Inferior parietal cortex (tissue), 1 donor: ENCODE data around the gene AP4B1.
"Not testable (repeated sequence)": the region's sequence is repeated elsewhere in the genome, so short reads cannot be mapped to it uniquely, and the experiment has no call there.

Experiments used
- DNase-seq: peaks from one replicate; pipeline ENCODE4 v3.0.0-alpha.2; 2016; ENCODE audit errors: extremely low spot score

AP4B1 gene

DNA sequence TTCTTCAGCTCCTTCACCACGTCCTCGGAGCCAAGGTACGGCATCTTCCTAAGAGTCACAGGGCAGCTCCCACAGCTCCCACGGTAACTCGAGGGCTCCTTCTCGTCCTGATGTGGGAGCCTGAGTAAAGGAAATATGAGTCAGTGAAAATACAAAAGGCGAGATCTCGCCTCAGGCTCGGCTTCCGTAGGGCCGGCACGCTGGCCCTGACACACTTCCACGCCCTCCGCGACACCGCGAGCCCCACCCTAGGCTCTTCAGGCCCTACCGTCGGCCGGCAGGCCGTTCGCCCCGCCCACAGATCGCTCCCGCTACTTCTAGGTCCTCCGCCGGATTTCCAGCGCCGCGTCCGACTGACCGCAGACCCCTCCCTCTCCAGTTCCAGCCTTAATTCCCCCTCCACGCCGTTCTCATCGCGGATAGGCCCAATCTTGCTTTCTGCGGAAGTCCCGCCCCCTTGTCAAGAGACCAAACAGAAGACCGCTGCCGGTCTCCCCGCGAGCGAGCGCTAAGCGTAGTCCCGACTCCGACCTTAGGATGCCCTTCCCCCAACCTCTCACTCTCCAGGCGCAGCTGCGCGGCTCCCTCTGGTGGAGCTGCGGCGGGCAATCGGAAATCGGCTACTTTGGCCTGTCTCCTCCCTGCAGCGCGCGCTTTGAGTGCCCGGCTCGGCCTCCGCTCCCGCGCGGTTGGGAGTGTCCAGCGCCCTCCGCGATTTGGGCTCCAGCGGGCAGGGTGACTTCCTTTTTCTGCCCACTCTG, at the start of gene AP4B1, which contains the start of gene DCLRE1B:
TSS of gene AP4B1 (minus strand) at position 126 of the 761 bp plus-strand sequence. CDS start at position 44, 82 bp downstream.
TSS of gene DCLRE1B (plus strand) at position 653 of the 761 bp plus-strand sequence. CDS start 261 bp downstream, outside the sequence.
- peak; percentile 98 for DNase-seq

DNA sequence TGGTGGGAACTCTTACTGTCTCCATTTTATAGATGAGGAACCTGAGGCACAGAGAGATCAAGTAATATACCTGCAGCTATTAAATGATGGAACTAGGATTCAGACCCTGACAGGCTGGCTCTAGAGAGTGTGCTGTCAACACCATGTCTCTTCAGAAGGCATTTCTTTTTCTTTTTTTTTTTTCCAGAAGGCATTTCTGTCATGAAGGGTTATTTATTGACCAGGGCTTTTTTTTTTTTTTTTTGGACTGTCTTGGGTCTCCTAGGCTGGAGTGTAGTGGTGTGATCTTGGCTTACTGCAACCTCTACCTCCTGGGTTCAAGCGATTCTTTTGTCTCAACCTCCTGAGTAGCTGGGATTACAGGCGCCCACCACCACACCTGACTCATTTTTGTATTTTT, 47.1 kb upstream of the AP4B1 start:
- DNase-seq = no peak

DNA sequence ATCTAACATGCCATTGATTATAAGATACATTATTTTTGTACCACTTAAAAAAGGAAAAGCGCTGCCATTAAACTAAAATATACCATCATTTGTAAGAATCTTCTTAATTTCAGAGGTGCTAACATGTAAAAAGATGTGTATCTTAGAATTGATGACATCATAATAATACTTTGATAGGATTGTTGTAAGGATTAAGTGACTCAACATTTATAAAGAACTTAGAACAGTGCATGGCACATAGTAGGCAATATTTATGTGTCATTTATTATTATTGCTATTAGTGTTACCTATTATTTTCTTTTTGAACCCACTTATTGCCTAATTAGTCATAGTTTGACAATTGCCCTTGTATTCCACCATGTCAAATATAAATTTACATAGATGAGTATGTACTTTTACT, 46.3 kb upstream of the AP4B1 start:
- DNase-seq = no peak

GRCh38 chr1:113949007-113949406, 44.4 kb upstream of the AP4B1 start:
- DNase-seq = no peak

- DNase-seq = not testable (repeated sequence)
These were observed 43.6 kb upstream of the AP4B1 start for GRCh38 chr1:113948151-113948550.

DNA sequence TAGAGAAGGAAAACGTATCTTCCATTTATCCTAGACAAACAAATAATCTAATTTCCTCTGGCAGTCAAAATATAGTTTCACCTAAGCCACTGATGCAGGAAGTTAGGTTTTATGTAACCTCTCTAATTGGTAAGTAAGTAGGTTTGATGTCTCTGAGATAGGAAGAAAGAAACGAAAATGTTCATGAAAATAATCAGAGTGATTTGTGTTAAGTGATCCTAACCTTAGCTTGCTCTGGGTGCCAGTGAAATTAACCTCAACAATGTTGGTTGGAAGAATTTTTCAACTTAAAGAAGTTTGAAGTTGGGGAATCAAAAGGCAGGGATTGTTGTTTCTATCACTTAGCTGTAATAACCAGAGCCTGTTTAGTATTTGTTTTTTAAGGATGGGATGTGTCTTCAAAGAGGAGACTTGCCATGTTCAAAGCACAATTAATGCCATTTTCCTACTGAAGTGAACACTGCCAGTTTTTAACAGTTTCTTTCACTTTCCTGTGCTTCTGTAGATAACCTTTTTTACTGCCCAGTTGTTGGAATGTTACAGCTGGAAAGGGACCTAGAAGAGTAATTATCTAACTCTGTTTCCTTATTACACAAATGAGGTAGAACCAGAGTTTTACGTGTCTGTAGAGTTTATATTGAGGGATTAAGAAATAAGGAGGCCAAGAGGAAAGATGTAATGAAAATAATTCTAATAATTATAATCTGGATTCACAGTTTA, 42.9 kb upstream of the AP4B1 start:
- no peak for DNase-seq

DNA sequence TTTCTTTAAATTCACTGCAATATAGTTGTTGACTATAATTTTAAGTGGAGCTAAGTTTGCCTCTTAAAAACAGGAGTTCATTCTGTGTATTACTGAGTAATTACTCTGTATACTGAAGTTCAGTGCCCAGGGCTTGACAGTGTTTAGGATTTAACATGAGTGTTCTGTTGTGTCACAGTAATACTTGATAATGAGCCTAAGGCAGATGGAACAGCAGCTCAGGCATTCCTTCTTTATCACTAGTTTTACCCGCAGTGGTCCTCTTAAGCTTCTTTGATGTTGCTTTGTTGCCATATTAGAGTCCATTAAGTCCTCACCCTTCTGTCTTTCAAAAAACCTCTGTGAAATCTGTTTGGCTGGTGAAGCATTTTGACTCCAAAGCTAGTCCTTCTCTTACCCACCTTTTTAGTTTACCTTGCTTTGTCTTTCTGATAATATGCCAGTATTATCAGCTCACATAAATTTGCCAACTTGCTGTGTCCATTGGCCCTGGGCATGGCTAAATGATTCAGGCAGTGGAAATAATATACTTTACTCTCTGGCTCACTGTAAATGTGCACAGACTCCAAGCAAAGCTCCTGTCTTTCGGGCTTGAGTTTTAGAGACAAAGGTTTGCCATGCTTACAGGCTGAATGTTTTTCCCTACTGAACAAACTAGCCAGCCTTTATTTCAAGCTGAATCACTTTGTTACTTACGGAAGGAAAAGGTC, 42.2 kb upstream of the AP4B1 start:
- no peak for DNase-seq

- DNase-seq = no peak
These were observed 41.5 kb upstream of the AP4B1 start for GRCh38 chr1:113946112-113946511.

- no peak for DNase-seq
These were observed 40.7 kb upstream of the AP4B1 start for GRCh38 chr1:113945329-113945728.

DNA sequence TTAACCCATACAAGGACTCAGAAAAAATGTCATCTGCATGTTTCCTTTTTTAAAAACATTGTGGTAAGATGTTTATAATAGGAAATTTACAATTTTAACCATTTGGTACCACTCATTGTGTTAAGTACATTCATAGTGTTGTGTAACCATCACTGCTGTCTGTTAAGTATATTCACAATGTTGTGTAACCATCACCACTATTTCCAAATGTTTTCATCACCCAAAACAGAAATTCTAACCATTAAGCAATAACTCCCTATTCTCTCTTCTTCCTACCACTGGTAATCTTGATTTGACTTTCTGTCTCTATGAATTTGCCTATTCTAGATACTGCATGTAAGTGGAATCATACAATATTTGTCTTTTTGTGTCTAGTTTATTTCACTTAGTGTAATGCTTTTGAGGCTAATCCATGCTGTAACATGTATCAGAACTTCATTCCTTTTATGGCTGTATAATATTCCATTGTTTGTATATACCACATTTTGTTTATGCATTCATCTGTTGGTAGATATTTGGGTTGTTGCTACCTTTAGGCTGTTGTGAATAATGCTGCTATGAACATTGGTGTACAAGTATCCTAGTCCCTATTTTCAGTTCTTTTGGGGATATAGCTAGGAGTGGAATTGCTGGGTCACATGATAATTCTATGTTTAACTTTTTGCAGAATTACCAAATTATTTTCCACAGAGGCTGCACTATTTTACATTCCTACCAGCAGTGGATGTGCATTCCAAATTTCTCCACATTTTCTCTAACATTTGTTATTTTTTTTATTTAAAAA, 38.6 kb upstream of the AP4B1 start:
- no peak for DNase-seq

DNA sequence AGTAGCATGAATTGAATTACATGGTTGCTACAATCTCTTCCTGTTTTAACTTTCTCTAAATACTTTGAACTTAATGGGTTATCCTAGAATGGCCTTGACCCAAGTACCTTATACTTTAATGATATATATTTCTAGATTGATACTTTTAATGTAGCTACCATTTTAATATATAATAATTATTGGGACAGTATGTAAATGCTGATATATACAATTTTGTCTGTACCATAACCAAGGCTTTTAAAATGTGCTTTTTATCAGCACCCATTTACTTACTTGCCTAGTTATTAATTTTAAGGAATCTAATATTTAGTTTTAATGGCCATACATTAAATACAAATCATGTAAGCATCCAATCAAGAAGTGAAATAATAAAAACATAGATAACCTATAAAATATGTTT, 37.9 kb upstream of the AP4B1 start:
- no peak for DNase-seq

- no peak for DNase-seq
These were observed 36.6 kb upstream of the AP4B1 start for GRCh38 chr1:113941245-113941559.

DNA sequence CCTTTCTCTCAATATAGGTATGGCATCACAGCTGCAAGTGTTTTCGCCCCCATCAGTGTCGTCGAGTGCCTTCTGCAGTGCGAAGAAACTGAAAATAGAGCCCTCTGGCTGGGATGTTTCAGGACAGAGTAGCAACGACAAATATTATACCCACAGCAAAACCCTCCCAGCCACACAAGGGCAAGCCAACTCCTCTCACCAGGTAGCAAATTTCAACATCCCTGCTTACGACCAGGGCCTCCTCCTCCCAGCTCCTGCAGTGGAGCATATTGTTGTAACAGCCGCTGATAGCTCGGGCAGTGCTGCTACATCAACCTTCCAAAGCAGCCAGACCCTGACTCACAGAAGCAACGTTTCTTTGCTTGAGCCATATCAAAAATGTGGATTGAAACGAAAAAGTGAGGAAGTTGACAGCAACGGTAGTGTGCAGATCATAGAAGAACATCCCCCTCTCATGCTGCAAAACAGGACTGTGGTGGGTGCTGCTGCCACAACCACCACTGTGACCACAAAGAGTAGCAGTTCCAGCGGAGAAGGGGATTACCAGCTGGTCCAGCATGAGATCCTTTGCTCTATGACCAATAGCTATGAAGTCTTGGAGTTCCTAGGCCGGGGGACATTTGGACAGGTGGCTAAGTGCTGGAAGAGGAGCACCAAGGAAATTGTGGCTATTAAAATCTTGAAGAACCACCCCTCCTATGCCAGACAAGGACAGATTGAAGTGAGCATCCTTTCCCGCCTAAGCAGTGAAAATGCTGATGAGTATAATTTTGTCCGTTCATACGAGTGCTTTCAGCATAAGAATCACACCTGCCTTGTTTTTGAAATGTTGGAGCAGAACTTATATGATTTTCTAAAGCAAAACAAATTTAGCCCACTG, 36.0 kb upstream of the AP4B1 start:
- no peak for DNase-seq

GRCh38 chr1:113938192-113938591, 33.6 kb upstream of the AP4B1 start:
- DNase-seq = no peak

GRCh38 chr1:113937146-113937545, 32.5 kb upstream of the AP4B1 start:
- DNase-seq = no peak

DNA sequence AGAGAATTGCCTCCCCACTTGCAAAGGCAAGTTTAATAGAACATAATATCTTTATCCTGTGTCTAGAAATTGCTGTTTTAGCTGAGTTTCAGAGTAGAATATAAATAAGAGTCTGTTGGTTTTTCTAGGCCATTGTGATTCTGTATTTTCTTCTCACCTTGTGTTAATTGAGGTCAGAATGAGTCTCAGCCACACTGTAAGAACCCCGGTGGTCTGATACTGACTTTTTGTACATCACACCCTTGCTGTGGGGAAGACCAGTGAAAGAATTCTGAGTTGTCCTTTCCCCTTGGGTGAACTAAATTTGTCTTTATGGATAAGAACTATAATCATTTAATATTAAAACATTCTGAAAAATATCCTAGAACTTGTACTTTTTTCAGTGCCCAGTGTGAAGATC, 31.4 kb upstream of the AP4B1 start:
- DNase-seq = no peak

DNA sequence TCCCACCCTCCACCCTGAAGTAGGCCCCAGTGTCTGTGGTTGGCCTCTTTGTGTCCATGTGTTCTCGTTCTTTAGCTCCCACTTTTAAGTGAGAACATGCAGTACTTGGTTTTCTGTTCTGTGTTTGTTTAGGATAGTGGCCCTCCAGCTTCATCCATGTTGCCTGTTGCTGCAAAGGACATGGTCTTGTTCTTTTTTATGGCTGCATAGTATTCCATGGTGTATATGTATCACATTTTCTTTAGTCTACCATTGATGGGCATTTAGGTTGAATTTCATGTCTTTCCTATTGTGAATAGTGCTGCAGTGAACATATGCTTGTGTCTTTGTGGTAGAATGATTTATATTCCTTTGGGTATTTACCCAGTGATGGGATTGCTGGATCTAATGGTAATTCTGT, 30.6 kb upstream of the AP4B1 start:
- no peak for DNase-seq

DNA sequence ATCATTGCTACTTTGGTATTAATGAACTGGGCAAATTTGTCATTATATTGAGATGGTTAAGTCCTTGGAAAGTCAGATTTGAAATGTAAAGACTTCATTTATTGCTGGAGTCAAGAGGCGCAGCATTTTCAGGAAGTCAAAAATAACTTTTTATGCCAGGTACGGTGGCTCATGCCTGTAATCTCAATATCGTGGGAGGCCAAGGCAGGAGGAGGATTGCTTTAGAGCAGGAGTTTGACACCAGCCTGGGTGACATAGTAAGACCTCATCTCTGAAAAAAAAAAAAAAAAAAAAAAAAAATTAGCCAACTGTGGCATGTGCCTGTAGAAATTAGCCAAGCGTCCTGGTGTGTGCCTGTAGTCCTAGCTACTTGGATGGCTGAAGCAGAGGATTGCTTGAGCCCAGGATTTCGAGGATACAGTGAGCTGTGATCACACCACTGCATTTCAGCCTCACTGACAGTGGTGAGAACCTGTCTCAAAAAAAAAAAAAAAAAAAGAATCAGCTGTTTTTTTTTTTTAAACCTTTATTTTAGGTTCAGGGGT, 30.0 kb upstream of the AP4B1 start:
- DNase-seq = no peak

DNA sequence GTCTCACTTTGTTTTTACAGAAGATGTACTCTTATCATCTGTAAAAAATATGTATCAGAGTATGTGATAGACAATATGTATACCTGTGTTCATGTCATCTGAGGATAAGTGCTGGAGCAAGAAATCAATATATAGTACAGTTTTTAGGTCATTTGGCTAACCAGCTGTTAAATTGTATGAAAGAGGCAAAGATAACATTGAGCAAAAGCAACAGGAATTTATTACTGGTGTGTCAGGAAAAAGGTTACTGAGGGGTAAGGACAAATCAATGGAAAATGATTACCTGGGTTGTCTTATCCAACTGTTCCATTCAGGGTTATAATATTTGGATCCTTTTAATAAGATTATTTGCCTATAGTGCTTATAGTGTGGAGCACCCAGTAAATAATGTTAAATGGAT, 29.4 kb upstream of the AP4B1 start:
- no peak for DNase-seq

- DNase-seq = no peak
These were observed 26.9 kb upstream of the AP4B1 start for GRCh38 chr1:113931451-113931851.
